ENCODE data around the gene EXOC6B. TPM values are rescaled to one million over a fixed set of nuclear protein-coding genes. Genes with fewer than 3 reads are reported as not detected.

EXOC6B gene
- total RNA-seq, 1 donor from 2014 or later, result 37.4 TPM

DNA sequence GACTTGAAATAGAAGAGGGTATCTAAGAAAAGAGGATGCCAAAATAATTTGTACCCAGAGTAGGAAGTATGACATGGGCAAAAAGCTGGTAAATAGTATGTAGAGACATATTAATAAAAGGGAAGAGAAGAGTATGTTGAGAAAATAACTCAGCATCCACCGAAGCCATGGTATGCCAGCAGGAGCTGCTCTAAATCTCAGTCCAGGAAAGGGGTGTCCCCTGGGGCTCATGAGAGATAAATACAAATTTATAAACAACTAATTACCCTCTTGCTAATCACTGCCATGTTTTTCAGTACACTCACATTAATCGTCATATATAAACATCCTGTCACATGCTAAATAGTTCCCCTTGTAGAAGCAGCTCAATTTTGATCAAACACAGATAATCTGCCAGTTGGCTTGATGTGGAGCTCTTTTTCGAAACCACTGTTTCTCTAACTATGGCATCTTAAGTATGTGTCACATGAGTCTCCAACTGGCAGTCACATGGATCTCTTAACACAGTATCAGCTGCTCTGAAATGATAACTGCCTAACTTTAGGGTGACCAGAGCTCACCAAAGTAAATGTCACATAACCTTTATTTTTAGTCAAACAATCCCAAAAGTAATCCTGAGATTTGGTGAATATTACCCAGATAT is 31.9 kb downstream of the EXOC6B start:
- DNase-seq (ENCODE audit: low spot score), result no peak

DNA sequence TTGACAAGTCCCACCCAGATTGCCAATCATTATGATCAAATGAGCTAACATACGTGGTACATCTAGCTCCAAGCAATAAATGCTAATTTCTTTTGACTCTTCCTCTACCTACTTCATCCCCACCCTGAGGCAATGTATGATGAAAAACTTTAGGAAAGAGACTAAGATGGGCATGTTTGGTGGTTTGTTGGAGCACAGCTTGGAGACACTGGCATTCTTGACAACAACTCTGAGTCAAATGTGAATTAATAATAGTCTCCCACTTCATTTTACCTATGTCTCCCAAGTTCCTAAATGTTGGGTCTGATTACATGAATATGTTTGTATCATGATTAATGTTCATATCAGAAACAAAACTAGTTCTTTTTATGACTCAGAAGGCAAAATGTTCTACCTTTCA is 36.6 kb downstream of the EXOC6B start:
- no peak for DNase-seq (ENCODE audit: low spot score)

DNA sequence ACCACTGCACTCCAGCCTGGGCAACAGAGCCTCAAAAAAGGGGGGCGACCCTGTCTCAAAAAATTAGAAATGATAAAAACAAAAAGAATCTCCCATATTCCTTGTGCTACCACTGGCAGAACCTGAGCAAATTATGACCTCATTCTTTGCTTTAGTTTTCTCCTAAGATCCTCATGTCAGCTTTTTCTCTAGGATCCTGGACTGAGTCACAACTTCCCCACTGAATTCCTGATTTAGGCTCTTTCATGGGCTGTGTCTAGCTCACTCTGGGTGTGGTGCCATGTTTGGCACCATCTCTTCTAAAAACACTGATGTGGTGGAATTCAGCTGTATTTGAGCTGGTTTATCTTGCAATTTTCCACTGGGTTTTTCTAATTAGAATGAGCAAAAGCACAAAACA is 37.1 kb downstream of the EXOC6B start:
- no peak for DNase-seq (ENCODE audit: low spot score)

DNA sequence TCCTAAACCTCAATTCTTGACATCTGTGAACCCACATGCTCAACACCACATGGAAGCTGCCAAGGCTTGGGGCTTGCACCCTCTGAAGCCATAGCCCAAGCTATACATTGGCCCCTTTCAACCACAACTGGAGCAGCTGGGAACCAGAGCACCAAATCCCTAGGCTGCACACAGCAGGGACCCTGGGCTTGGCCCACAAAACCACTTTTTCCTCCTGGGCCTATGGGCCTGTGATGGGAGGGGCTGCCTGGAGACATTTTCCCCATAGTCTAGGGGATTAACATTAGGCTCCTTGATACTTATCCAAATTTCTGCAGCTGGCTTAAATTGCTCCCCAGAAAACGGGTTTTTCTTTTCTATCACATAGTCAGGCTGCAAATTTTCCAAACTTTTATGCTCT is 40.3 kb downstream of the EXOC6B start:
- no peak for DNase-seq (ENCODE audit: low spot score)

DNA sequence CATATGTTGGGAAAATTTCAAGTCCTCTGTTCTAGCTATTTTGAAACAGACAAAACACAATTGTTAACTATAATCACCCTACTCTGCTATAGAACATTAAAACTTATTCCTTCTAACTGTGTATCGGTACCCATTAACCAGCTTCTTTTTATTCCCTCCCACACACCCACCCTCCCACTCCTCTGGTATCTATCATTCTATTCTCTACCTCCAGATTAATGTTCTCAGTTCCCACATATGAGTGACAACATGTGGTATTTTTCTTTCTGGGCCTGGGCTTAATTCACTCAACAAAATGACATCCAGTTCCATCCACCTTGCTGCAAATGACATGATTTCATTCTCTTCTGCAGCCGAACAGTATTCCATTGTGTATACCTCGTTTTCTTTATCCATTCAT is 43.3 kb downstream of the EXOC6B start:
- DNase-seq (ENCODE audit: low spot score), result no peak

DNA sequence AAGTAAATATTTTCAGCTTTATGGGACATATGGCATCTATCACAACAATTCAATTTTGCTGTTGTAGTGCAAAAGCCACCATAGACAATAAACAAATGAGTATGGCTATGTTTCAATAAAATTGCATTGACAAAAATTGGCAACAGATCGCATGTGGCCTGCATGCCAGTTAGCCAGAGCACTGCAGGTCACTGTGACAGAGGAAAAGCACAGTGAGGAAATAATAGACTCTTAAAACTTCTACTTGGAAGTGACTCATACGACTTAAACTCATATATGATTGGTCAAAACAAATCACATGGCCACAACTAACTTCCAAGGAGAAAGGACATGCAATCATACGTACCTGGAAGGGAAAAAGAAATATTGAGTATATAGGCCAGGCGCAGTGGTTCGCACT is 44.4 kb downstream of the EXOC6B start:
- DNase-seq (ENCODE audit: low spot score), result no peak

DNA sequence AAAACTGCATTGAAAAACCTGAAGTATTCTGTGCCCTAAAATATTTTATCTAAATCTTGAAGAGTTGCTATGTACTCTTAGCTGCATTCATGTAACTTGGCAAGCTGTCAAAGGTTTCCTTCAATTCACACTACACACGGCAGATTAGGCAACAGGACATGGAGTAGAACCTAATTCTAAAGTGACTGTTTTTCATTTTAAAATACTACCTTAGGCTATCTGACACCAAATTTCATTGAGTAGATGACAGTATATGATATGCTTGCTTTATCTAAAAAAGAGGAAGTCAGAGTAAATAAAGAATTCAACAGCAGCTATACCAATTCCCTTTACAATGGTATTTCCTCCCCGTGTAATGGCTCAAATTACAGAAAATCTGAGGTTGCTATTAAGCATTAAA is 45.4 kb downstream of the EXOC6B start:
- no peak for DNase-seq (ENCODE audit: low spot score)

DNA sequence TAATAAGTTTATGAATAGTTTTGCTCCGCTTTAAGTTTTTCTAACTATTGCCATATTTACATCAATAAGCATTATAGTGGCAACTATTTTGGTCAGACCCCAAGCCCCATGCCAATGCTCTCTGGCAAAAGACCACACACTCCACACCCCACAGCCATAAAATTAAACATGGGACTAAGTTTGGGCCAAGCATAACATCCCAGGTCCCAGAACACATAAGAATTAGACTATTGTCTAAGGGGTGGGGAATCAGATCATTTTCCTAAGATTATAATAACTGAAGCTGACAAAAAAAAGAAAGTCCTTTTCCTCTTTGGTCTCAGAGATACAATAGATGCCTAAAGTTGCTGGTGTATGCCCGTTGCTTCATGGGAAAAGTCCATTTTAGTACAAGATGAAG is 46.3 kb downstream of the EXOC6B start:
- no peak for DNase-seq (ENCODE audit: low spot score)

DNA sequence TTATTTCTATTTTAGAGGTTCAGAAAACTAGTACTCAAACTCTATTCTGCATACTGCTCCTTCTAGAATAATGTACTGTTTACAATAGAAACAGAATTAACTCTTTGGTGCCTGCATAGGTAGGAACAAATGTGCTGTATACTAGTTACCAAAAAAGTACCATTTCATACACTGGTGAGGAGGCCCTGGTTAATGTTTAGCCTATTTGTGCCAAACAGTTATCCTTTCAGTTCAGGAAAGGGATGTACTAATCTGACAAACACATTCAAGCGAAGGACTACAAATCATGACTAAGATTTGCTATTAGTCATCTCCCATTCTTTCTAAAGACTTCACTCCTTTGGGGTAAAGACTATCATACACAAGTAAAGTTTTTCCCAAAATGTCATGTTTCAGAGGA is 47.4 kb downstream of the EXOC6B start:
- DNase-seq (ENCODE audit: low spot score), result no peak

DNA sequence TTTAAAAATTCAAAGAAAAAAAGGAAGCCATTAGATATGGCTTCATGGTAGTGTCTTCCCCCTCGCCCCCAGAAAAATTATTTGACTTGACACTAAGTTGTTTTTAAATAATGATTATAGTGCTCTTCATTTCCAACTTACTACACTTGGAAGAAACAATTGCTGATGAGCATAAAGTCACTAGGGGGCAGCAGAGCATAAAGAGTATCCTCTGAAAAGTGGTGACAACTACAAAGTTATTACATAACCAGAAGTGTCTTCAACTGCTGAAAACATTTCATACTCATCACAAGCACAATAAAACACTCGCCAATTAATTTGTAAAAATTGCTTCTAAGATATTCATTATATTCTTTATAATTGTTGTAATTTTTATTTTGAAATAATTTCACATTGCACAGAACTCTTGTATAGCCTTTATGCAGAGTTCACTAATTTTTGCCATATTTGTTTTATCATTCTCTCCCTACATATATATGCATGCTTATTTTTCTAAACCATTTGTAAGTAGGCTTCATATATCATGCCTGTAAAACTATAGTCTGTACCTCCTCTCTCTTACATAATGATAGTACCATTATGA is 54.9 kb downstream of the EXOC6B start:
- DNase-seq (ENCODE audit: low spot score), result no peak

DNA sequence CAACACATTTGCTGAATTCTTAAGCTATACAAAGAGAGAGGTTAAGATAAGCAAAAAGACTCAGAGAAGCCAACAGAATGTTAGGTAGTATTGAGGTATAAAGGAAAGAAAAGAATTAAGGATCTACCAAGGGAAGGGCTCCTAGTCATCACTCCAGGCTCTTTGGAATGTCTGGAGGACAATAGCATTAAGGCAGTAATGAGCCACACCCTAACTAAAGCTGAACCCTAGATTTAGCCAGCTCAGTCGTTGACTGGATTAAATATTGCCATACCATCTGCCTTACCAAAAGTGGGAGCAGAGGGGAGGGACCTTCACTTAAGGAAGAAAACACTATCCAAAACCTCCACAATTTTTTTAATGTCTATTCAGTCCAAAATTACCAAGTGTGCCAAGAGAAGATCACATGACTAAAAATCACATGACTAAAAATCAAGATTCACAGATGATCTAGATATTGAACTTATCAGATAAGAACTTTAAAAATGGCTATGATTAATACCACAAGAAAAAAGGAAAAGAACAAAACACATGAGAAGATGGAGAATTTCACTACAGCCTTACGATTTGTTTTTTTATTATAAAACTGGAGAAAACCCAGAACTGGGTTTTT is 59.7 kb downstream of the EXOC6B start:
- DNase-seq (ENCODE audit: low spot score), result no peak

DNA sequence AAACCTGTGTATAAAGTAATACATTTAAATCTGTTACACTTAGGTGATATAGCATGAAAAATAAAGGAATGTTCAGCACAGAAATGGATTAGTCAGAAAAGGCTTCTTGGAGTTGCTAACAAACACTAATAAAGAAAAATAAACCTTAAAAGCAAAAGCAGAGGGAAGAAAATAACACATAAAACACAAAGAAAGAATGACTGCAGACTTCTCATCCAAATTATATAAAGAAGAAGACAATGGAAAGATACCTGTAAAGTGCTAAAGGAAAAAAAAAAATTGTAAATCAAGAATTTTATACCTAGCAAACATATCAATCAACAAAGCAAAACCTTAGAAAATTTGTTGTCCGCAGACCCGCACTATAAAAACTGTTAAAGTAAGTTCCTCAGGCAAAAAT is 63.6 kb downstream of the EXOC6B start:
- no peak for DNase-seq (ENCODE audit: low spot score)

DNA sequence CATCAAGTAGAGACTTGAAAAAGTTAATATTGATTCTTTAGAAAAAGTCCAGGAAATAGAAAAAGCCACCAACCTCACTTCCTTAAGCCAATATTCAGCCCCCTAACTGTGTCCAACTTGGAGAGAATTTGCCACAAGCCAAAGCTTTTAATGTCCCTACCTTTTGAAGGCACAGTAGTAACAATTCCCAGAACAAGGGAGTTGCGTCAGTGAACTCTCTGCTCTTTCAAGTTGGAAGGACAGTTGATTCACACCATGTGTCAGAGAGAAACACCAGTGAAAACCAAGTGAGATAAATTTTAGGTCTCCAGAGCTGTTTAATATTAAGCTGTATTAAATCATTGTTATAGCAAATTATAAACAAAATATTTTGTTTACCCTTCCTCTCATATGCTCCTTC is 66.1 kb downstream of the EXOC6B start:
- DNase-seq (ENCODE audit: low spot score), result no peak

DNA sequence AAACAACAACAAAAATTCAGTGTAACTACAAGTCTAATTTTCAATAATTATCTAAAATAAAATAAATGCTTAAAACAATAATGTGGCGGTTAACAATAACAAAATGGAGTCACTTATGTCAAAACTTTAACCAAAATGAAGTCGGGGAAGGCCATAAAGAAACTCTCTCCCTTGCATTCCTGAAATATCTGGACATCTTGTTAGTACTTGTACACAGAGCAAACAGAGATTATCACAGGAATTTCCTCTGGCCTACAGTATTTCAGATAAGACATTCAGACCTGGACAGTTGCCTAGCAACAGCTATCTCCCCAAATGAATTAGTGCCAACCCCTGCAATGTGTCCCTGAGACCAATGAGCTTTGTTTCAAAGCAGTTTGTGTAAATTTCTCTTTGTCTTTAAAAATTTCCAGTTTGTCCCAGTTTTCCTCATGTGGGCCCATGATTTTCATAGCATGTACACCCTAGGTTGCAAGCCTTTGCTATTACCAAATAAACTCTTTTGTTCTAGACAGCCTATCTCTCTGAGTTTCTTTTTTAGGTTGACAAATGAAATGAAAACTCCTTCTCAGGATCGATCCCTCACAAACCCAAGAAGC is 68.6 kb downstream of the EXOC6B start:
- DNase-seq (ENCODE audit: low spot score), result no peak

DNA sequence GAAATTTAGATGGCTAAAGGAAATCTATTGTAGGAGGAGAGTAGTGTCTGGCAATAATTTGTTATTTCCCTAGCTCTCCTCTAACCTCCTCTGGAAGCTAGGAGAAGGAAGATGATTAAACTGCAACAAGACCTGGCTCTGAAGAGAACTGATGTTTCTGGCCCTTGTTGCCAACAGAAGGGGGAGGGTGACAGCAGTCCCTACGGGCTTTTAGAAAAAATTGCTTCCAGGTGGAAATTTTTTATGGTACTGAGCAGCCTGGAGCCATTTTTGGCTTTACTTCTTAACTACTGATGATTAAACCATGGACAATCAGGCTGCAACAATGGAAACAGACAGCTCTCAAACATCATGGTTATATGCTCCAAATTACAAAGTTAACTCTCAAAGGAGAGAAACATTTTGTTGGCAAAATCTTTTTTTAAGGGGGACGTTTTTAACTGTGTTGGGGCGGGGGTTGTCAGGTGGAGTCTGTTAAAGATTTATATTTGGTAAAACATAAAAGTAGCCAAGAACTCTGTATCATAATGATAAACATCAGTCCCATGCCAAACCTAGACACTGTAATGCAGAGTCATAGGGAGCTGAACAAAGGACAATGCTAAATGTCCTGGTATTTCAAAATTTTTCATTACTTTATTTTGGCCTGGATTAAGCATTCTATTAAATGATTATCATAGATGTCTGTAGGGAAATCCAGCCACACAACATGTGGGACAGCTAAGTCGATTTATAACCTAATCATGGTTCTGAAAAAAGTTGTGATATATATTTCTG is 70.0 kb downstream of the EXOC6B start:
- DNase-seq (ENCODE audit: low spot score), result no peak

DNA sequence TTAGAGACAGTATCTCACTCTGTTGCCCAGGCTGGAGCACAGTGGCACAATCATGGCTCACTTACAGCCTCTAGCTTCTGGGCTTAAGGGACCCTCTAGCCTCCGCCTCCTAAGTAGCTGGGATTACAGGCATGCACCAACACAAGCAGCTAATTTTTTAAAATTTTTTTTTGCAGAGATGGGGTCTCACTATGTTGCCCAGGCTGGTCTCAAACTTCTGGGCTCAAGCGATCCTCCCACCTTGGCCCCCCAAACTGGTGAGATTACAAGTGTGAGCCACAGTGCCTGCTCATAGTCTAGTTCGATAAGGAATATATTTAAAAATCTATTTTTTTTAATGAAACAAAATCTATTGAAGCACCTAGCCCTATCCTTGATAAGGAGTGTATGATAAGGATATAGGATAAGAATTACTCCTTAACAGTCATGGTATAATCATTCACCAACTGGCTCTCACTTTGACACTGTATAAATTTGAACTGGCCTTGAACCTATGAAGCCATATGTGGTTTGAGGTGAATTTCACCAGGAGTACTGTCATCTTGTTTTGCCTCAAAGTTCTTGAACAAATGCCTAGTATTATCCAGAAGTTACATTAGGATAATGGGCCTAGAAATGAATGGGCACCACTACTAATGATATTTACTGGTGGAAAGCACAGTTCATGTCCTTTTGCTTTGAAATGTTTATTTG is 71.1 kb downstream of the EXOC6B start:
- no peak for DNase-seq (ENCODE audit: low spot score)

DNA sequence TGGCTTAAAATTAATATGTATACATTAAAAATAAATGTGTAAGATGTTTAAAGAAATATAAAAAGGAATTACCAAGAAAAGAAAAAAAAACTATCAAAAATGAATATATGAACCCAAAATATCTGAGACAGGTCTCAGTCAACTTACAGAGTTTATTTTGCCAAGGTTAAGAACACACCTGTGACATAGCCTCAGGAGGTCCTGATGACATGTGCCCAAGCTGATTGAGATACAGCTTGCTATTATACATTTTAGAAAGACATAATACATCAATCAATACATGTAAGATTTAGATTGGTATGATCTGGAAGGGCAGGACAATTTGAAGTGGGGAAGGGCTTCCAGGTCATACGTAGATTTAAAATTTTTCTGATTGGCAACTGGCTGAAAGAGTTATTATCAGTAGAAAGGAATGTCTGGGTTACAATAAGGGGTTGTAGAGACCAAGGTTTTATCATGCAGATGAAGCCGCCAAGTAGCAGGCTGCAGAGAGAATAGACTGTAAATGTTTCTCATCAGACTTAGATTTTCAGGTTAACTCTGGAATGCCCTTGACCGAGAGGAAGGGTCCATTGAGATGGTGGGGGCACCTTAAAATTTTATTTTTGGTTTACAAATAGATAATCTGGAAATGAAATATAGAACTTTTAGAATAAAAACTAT is 74.7 kb downstream of the EXOC6B start:
- DNase-seq (ENCODE audit: low spot score), result no peak

DNA sequence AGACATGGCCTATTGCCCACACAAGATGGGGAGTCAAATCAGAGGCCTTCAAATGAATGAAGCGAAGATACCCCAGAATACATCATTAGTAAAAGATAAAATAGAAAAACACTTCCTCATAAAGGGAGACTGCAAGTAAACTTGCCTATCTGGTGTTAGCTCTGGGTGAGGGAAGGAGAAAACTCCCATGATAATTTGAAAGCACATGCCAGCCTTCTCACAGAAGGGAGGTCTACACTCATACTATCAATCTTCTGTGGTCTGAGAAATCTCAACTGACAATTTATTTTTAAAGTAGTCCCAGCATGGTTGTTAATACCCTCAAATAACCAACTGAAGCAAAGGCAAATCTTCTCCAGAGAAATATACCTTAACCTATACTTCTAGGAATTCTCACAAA is 75.4 kb downstream of the EXOC6B start:
- DNase-seq (ENCODE audit: low spot score), result no peak

DNA sequence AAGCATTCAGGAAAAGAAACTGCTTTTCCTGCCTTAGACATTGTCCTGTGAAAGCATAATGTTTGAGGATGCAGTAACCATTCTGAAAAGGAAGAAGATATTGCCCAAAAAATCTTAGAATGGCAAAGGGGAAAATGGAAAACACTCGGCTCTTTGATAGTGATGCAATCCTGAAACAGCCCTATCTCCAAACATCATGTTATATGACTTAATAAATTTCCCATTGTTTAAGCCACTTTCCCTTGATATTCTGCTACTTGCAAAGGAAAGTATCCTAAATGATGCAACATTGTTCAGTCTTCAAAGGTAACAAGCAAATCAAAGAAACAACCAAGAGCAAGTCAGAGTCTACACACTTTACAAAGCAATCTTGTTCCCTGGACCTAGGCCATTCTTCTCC is 78.5 kb downstream of the EXOC6B start:
- no peak for DNase-seq (ENCODE audit: low spot score)

DNA sequence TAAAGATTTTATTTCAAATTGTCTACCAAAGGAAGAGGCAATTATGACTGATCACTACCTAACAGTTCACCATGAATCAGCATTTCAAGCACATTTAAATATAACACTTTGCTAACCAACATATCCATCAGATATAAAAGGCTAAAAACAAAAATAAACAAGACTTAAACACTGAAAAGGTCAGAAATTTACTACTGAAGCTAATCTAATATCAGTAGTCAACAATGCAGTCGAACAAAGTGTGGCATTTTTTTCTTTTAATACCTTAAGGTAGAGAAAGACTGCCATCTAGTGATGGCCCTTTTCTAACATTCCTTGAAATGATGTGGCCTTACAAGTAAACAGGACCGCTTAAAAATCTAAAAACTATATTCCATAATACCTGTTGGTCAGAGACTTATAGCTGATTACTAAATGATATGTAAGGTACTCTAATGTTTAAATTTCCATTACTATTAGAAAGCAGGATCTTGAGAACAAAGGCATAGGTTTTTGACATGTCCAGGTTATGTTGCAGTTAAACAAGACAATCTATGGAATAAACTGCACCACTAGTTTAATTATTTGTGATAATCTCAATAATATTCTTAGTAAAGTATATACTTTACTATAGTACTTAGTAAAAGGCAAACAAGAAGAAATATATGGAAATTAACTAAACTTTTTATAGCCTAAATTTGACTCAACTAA is 80.0 kb downstream of the EXOC6B start:
- no peak for DNase-seq (ENCODE audit: low spot score)
